A673 (cell line): ENCODE results near the gene KLRF1. TPM values are rescaled to one million over a fixed set of nuclear protein-coding genes. Genes with fewer than 3 reads are reported as not detected.

Source experiments
- BruUV-seq: library from RNA; stranded (reverse); fragments of 400-500 nt; replicated peaks from 2 replicates; lab custom pipeline; 2021; lab: Mats Ljungman, UMichigan
- CTCF ChIA-PET: fragments of 300-600 bp; sonication (Branson Sonifier 250); formaldehyde crosslinking; loops from one replicate; lab custom pipeline; 2022; ENCODE audit warnings: antibody characterized with exemption; lab: Charles Lee
- POLR2A ChIA-PET: fragments of 300-600 bp; sonication (Branson Sonifier 250); formaldehyde crosslinking; loops from one replicate; lab custom pipeline; 2022; ENCODE audit warnings: antibody characterized with exemption; ENCODE audit not compliant: low non-redundant PET; lab: Charles Lee
- DNase-seq: peaks from one replicate; pipeline ENCODE4 v3.0.0-alpha.2; 2015; ENCODE audit warnings: low spot score
- H3K27ac ChIP-seq: fragments of 200-600 bp; sonication (generic); 2 replicates; pipeline ENCODE4 v1.5.1; 2016; ENCODE audit warnings: mixed run types, low read depth, mild to moderate bottlenecking, mixed read lengths, antibody characterized with exemption, low read length; ENCODE audit not compliant: poor library complexity, severe bottlenecking
- H3K27me3 ChIP-seq: fragments of 200-600 bp; sonication (generic); replicated peaks from 2 replicates; pipeline ENCODE4 v1.6.1; 2017; ENCODE audit warnings: mixed run types, low read depth, mild to moderate bottlenecking, mixed read lengths, antibody characterized with exemption, low read length; ENCODE audit not compliant: insufficient read depth, poor library complexity
- H3K36me3 ChIP-seq: fragments of 200-600 bp; sonication (generic); 2 replicates; pipeline ENCODE4 v1.6.1; 2016; ENCODE audit warnings: mixed run types, mild to moderate bottlenecking, mixed read lengths, antibody characterized with exemption, low read length; ENCODE audit not compliant: insufficient read depth, poor library complexity, severe bottlenecking
- H3K4me1 ChIP-seq: fragments of 200-600 bp; sonication (generic); 2 replicates; pipeline ENCODE4 v1.6.1; 2017; ENCODE audit warnings: mixed run types, mild to moderate bottlenecking, mixed read lengths, antibody characterized with exemption, low read length; ENCODE audit not compliant: insufficient read depth, poor library complexity, severe bottlenecking
- H3K4me3 ChIP-seq: fragments of 200-600 bp; sonication (generic); 2 replicates; pipeline ENCODE4 v1.5.1; 2016; ENCODE audit warnings: low read depth, mixed run types, mild to moderate bottlenecking, mixed read lengths, low read length; ENCODE audit not compliant: poor library complexity, severe bottlenecking
- H3K9me3 ChIP-seq: fragments of 200-600 bp; sonication (generic); 2 replicates; pipeline ENCODE4 v1.6.1; 2016; ENCODE audit warnings: mixed run types, low read depth, mild to moderate bottlenecking, mixed read lengths, antibody characterized with exemption, low read length; ENCODE audit not compliant: poor library complexity, severe bottlenecking
- CTCF ChIP-seq: fragments of 300-800, 200-600 bp; sonication (generic); conservative IDR thresholded peaks from 2 replicates; pipeline ENCODE4 v1.5.1; 2017; ENCODE audit warnings: low read depth, mild to moderate bottlenecking, antibody characterized with exemption, low read length, moderate library complexity, mixed read lengths
- EZH2 ChIP-seq: fragments of 200-600 bp; sonication (generic); IDR thresholded peaks from 2 replicates; pipeline ENCODE4 v1.6.1; 2017; ENCODE audit warnings: borderline replicate concordance, low read depth, mild to moderate bottlenecking, mixed read lengths, antibody characterized with exemption, low read length; ENCODE audit not compliant: poor library complexity, severe bottlenecking
- intact Hi-C: fragments of 100-400 bp; cut with micrococcal nuclease; formaldehyde crosslinking; loops from one replicate; pipeline ENCODE4 v1.10.0; 2022; ENCODE audit not compliant: unreplicated experiment
- total RNA-seq: library from RNA; stranded (reverse); gene quantifications from 2 replicates; pipeline ENCODE4 v1.2.3, GENCODE V29; 2021

KLRF1 gene
- total RNA-seq, 1 experiment from 2014 or later = not detected

DNA sequence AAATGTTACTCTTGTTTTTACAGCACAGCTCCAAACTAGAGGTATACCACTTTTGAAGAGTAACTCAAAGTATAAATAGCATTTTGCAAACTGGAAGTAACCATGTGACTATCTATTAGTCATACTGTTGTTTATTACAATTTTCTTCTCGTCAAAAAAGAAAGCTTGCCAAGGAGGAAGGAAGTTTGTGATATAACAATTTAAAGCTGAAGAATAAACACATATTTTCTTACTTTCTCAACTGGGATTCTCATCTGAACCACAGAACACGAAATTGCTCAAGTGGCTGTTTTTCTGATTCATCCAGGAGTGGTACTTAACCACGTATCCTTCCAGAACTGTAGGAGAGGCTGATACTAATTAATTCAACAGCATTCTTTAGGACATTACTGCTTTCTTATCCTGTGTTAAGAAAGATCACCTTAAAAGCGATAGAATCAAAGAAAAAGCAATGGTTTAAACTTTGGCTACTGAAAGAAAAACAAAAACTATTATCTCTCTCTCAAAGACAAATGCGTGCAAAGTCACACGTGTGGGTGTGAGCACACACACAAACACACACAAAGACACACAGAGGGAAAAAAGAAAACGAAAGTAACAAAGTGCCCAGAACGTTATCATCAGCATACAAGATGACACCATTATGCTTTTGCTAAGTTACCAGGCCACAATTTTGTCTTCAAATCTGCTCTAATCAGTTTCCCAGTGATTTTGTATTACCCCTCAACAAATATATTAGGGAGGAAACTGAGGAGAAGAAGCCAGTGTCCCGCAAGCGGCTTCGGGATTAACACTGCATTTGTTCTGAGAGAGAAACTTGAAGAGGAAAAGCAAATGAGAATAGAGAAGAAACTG lies 42.3 kb downstream of the KLRF1 start, which contains the start of gene CLEC2B:
Gene CLEC2B, minus strand, starts transcription at position 48 of the 855 bp plus-strand sequence.
- H3K27ac ChIP-seq = peak within 1 kb of the TSS; percentile 74
- ChIA-PET CTCF (no interaction called here), POLR2A (no interaction called here)
- intact Hi-C loops = no loop called here
- H3K9me3 ChIP-seq = no peaks in the 10 kb centered on the region
- TF ChIP-seq EZH2 = no peak
- no peak for TF ChIP-seq CTCF
- no peaks in the 10 kb centered on the region for H3K27me3 ChIP-seq
- peak; percentile 74 for DNase-seq
- no peaks in the 10 kb centered on the region for H3K36me3 ChIP-seq
- peaks cover 4% of the 10 kb centered on the region for H3K4me1 ChIP-seq
- BruUV-seq = no TSS peak
- peak within 1 kb of the TSS; percentile 53 for H3K4me3 ChIP-seq

- TF ChIP-seq CTCF (no peak), EZH2 (no peak)
- CTCF ChIA-PET = no interaction called here
- BruUV-seq = no TSS peak
- H3K9me3 ChIP-seq = no peaks in the 10 kb centered on the region
- intact Hi-C loops = no loop called here
- POLR2A ChIA-PET = interaction anchor here (0.6 kb wide), 1 partner anchor 40 kb away, joined by 4 read pairs; no protein-coding TSS in a partner anchor
- peak overlapping the region; percentile 53 for H3K4me3 ChIP-seq
- no peaks in the 10 kb centered on the region for H3K36me3 ChIP-seq
- no peaks in the 10 kb centered on the region for H3K27me3 ChIP-seq
- peaks cover 4% of the 10 kb centered on the region for H3K4me1 ChIP-seq
- DNase-seq = peak; percentile 37
- peak overlapping the region; percentile 74 for H3K27ac ChIP-seq
These were observed 43.1 kb downstream of the KLRF1 start for GRCh38 chr12:9870286-9870866.

DNA sequence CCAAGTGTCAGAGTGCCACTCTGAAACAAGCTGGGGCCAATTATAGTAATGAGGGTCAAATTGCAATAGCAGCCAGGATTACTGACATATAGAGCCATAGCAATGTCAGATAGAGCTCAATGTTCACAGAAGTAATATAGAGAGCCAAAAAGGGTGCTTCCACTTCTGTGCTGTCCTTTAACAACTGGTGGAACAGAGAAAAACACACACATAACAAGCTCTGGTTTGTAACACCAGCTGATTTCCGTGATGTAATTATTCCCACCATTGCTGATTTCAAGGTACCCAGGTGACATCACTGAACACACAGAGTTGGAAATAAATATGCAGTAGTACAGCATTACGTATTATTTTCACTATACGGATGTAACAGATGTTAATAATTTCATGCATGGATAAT lies 44.9 kb downstream of the KLRF1 start:
- no peaks in the 10 kb centered on the region for H3K27me3 ChIP-seq
- H3K4me1 ChIP-seq = peaks cover 4% of the 10 kb centered on the region
- H3K36me3 ChIP-seq = no peaks in the 10 kb centered on the region
- POLR2A ChIA-PET = no interaction called here
- H3K4me3 ChIP-seq = no peak overlapping the region
- H3K27ac ChIP-seq = no peak overlapping the region
- TF ChIP-seq EZH2 (no peak), CTCF (no peak)
- CTCF ChIA-PET = no interaction called here
- no TSS peak for BruUV-seq
- no peak for DNase-seq
- intact Hi-C loops = no loop called here
- H3K9me3 ChIP-seq = no peaks in the 10 kb centered on the region
